ENCODE data around the gene SLC24A4.

The SLC24A4 gene

GRCh38 chr14:92437729-92438285 lies 114.8 kb downstream of the SLC24A4 start:
- DNase-seq (ENCODE audit: low read depth), result no peak

- no peak for DNase-seq (ENCODE audit: low read depth)
Observed at GRCh38 chr14:92439537-92440344, 116.8 kb downstream of the SLC24A4 start.

GRCh38 chr14:92440345-92441003 lies 117.5 kb downstream of the SLC24A4 start:
- no peak for DNase-seq (ENCODE audit: low read depth)

- DNase-seq (ENCODE audit: low read depth), result no peak
Observed at GRCh38 chr14:92441751-92442504, 119.0 kb downstream of the SLC24A4 start.

GRCh38 chr14:92443167-92443566 lies 120.2 kb downstream of the SLC24A4 start:
- no peak for DNase-seq (ENCODE audit: low read depth)

GRCh38 chr14:92443741-92444140 lies 120.8 kb downstream of the SLC24A4 start:
- no peak for DNase-seq (ENCODE audit: low read depth)

- DNase-seq (ENCODE audit: low read depth), result no peak
Observed at GRCh38 chr14:92446771-92447170, 123.8 kb downstream of the SLC24A4 start.

- no peak for DNase-seq (ENCODE audit: low read depth)
Observed at GRCh38 chr14:92447416-92448197, 124.6 kb downstream of the SLC24A4 start.

GRCh38 chr14:92448786-92449185 lies 125.8 kb downstream of the SLC24A4 start:
- no peak for DNase-seq (ENCODE audit: low read depth)

- DNase-seq (ENCODE audit: low read depth), result peak; percentile 12
Observed at GRCh38 chr14:92449404-92450181, 126.6 kb downstream of the SLC24A4 start.

- DNase-seq (ENCODE audit: low read depth), result no peak
Observed at GRCh38 chr14:92450351-92451070, 127.5 kb downstream of the SLC24A4 start.

GRCh38 chr14:92451245-92451644 lies 128.3 kb downstream of the SLC24A4 start:
- no peak for DNase-seq (ENCODE audit: low read depth)

GRCh38 chr14:92451755-92452154 lies 128.8 kb downstream of the SLC24A4 start:
- no peak for DNase-seq (ENCODE audit: low read depth)

- DNase-seq (ENCODE audit: low read depth), result no peak
Observed at GRCh38 chr14:92452471-92452870, 129.5 kb downstream of the SLC24A4 start.

GRCh38 chr14:92453691-92454090 lies 130.7 kb downstream of the SLC24A4 start:
- DNase-seq (ENCODE audit: low read depth), result no peak

- no peak for DNase-seq (ENCODE audit: low read depth)
Observed at GRCh38 chr14:92455231-92455630, 132.3 kb downstream of the SLC24A4 start.

- DNase-seq (ENCODE audit: low read depth), result peak; percentile 62
Observed at GRCh38 chr14:92456215-92457015, 133.4 kb downstream of the SLC24A4 start.

GRCh38 chr14:92457016-92457565 lies 134.1 kb downstream of the SLC24A4 start:
- no peak for DNase-seq (ENCODE audit: low read depth)
